GM12878 (cell line): Measurements from ENCODE around the gene HIVEP1. TPM values are rescaled to one million over a fixed set of nuclear protein-coding genes. Genes with fewer than 3 reads are reported as not detected.

Experiments used
- ATAC-seq: fragments of 200-7000 bp; cut with Tn5 transposase; 3 replicates; pipeline ENCODE4 v1.9.1; 2020; ENCODE audit warnings: mild to moderate bottlenecking, moderate library complexity
- BruUV-seq: library from RNA; stranded (reverse); fragments of 400-500 nt; replicated peaks from 2 replicates; lab custom pipeline; 2021; lab: Mats Ljungman, UMichigan
- CTCF ChIA-PET: fragments of 300-600 bp; sonication (Branson Sonifier 250); formaldehyde crosslinking; extraction: SDS; loops from one replicate; lab custom pipeline; 2021; ENCODE audit warnings: inconsistent platforms; lab: Yijun Ruan, JAX
- POLR2A ChIA-PET: fragments of 350-600 bp; formaldehyde crosslinking; extraction: SDS; loops from one replicate; lab custom pipeline; 2021; ENCODE audit warnings: inconsistent platforms; lab: Charles Lee
- RAD21 ChIA-PET: fragments of 300-600 bp; sonication (Branson Sonifier 250); formaldehyde crosslinking; loops from one replicate; lab custom pipeline; 2023; ENCODE audit warnings: antibody characterized with exemption; ENCODE audit not compliant: unreplicated experiment; lab: Charles Lee
- SMC1A ChIA-PET: fragments of 300-600 bp; sonication (Branson Sonifier 250); formaldehyde crosslinking; loops from one replicate; lab custom pipeline; 2023; ENCODE audit not compliant: unreplicated experiment, uncharacterized antibody; lab: Charles Lee
- DNase-seq: peaks from one replicate; pipeline ENCODE4 v3.0.0-alpha.2; 2011; ENCODE audit warnings: low read depth, low spot score
- FAIRE-seq: peaks from 3 replicates; lab custom pipeline; 2011; peaks lifted over from hg19 to GRCh38; lab: Jason Lieb, UNC
- H2AFZ ChIP-seq: 2 replicates; pipeline ENCODE4 v1.6.0; 2011; ENCODE audit warnings: low read depth, low read length, control low read depth; ENCODE audit not compliant: control insufficient read depth
- H3K27ac ChIP-seq: 2 replicates; pipeline ENCODE4 v1.5.1; 2011; ENCODE audit warnings: control low read depth; ENCODE audit not compliant: control insufficient read depth, insufficient read depth
- H3K27me3 ChIP-seq, 2 experiments: replicated peaks in 1 of 2; 2 replicates each; pipeline versions ENCODE4 v1.6.0 to v1.6.1; 2011; ENCODE audit warnings: low read length in 1 of 2; ENCODE audit not compliant: control insufficient read depth in 2 of 2, insufficient read depth in 2 of 2
- H3K36me3 ChIP-seq, 2 experiments: 2 replicates each; pipeline ENCODE4 v1.5.1; 2011; ENCODE audit warnings: low read length in 1 of 2; ENCODE audit not compliant: control insufficient read depth in 2 of 2, insufficient read depth in 2 of 2
- H3K4me1 ChIP-seq: 2 replicates; pipeline ENCODE4 v1.6.1; 2011; ENCODE audit warnings: mild to moderate bottlenecking, low read length, moderate library complexity, mixed read lengths; ENCODE audit not compliant: control insufficient read depth, insufficient read depth
- H3K4me2 ChIP-seq: 2 replicates; pipeline ENCODE4 v1.6.0; 2011; ENCODE audit warnings: control low read depth; ENCODE audit not compliant: control insufficient read depth, insufficient read depth
- H3K4me3 ChIP-seq: fragments of 200-600 bp; sonication (generic); 2 replicates; pipeline ENCODE4 v1.5.1; 2016
- H3K79me2 ChIP-seq: 2 replicates; pipeline ENCODE4 v1.6.0; 2011; ENCODE audit warnings: low read length; ENCODE audit not compliant: control insufficient read depth, insufficient read depth
- H3K9ac ChIP-seq: 2 replicates; pipeline ENCODE4 v1.8.0; 2011; ENCODE audit warnings: low read length, control low read depth, mixed read lengths; ENCODE audit not compliant: control insufficient read depth, insufficient read depth
- H3K9me3 ChIP-seq: replicated peaks from 3 replicates; pipeline ENCODE4 v1.5.1; 2011; ENCODE audit warnings: mild to moderate bottlenecking, low read length; ENCODE audit not compliant: control insufficient read depth, insufficient read depth
- H4K20me1 ChIP-seq: 2 replicates; pipeline ENCODE4 v1.6.0; 2011; ENCODE audit not compliant: control insufficient read depth, insufficient read depth
- BACH1 ChIP-seq: fragments of 450-650 bp; IDR thresholded peaks from 2 replicates; pipeline ENCODE4 v1.6.1; 2017; ENCODE audit warnings: mild to moderate bottlenecking, borderline replicate concordance
- ETV6 ChIP-seq, 2 experiments: fragments of 450-650 bp in 1 of 2; IDR thresholded peaks in 1 of 2; conservative IDR thresholded peaks in 1 of 2; 2 replicates each; pipeline ENCODE4 v1.6.1; 2014; ENCODE audit warnings: antibody characterized with exemption in 1 of 2, borderline replicate concordance in 1 of 2, low read depth in 1 of 2, mild to moderate bottlenecking in 1 of 2, moderate library complexity in 1 of 2
- HDGF ChIP-seq: fragments of 450-650 bp; IDR thresholded peaks from 2 replicates; pipeline ENCODE4 v1.6.1; 2016; ENCODE audit warnings: antibody characterized with exemption
- KLF5 ChIP-seq: fragments of 450-650 bp; IDR thresholded peaks from 2 replicates; pipeline ENCODE4 v1.6.1; 2014; ENCODE audit warnings: mild to moderate bottlenecking; ENCODE audit not compliant: partially characterized antibody
- RBBP5 ChIP-seq: fragments of 200-600 bp; sonication (generic); conservative IDR thresholded peaks from 2 replicates; pipeline ENCODE4 v1.6.1; 2016
- RFX5 ChIP-seq: IDR thresholded peaks from 2 replicates; pipeline ENCODE4 v1.6.1; 2011; ENCODE audit warnings: low read depth, low read length, improper control_type of control experiment
- SMAD1 ChIP-seq: fragments of 450-650 bp; IDR thresholded peaks from 2 replicates; pipeline ENCODE4 v1.6.1; 2018; ENCODE audit warnings: mild to moderate bottlenecking, low read depth; ENCODE audit not compliant: partially characterized antibody
- SPI1 ChIP-seq: IDR thresholded peaks from 2 replicates; pipeline ENCODE4 v1.6.1; 2011; ENCODE audit warnings: low read depth, mild to moderate bottlenecking, low read length, moderate library complexity, borderline replicate concordance; ENCODE audit not compliant: insufficient read depth
- TCF3 ChIP-seq: IDR thresholded peaks from 2 replicates; pipeline ENCODE4 v1.6.1; 2012; ENCODE audit warnings: low read depth, mild to moderate bottlenecking, low read length, borderline replicate concordance; ENCODE audit not compliant: insufficient read depth
- YY1 ChIP-seq: IDR thresholded peaks from 2 replicates; pipeline ENCODE4 v1.6.1; 2011; ENCODE audit warnings: low read depth, mild to moderate bottlenecking, low read length
- ZBED1 ChIP-seq: IDR thresholded peaks from 2 replicates; pipeline ENCODE4 v1.6.1; 2016; ENCODE audit warnings: borderline replicate concordance
- WGBS: methylation state at CpG from one replicate; pipeline ENCODE4 v1.1.6; 2016; ENCODE audit warnings: low lambda C conversion rate; ENCODE audit not compliant: insufficient replicate concordance, insufficient coverage; ENCODE audit errors: missing lambda C conversion rate; 5-methylcytosine and 5-hydroxymethylcytosine counted together
- in situ Hi-C: fragments of 300-500 bp; cut with MboI; formaldehyde crosslinking; loops from 9 replicates; pipeline ENCODE4 v1.14.3; 2018; ENCODE audit warnings: mixed read lengths
- intact Hi-C: fragments of 100-400 bp; cut with micrococcal nuclease; formaldehyde crosslinking; loops from one replicate; pipeline ENCODE4 v1.14.2; 2022; ENCODE audit not compliant: unreplicated experiment
- polyA plus RNA-seq, 11 experiments: library from polyadenylated mRNA; depleted of rRNA in 4 of 11; unstranded in 6 of 11; stranded (reverse) in 5 of 11; fragments of >200 nt; fragmentation: Nextera tagmentation in 4 of 11; fragmentation: Illumina TruSeq in 1 of 11; extraction: Ambion mirVana in 4 of 11; extraction: Trizol in 1 of 11; gene quantifications; 1 replicate in 1 of 11; 2 replicates in 10 of 11; pipeline versions ENCODE4 v1.2.1 to v1.2.3, GENCODE V29; 2011 to 2016; ENCODE audit warnings: inconsistent platforms in 2 of 11, missing spikeins in 2 of 11, low read depth in 1 of 11
- total RNA-seq, 4 experiments: library from RNA; depleted of rRNA in 3 of 4; stranded (reverse); fragments of >200 nt in 3 of 4; fragmentation: Illumina TruSeq in 1 of 4; extraction: Trizol in 1 of 4; gene quantifications; 2 replicates each; pipeline versions ENCODE4 v1.2.1 to v1.2.3, GENCODE V29; 2013 to 2021
- TF ChIP-seq, protein P1 (sequence below): fragments of 450-650 bp; formaldehyde crosslinking; IDR thresholded peaks from 2 replicates; pipeline ENCODE4 v1.5.0; 2022; ENCODE audit warnings: mild to moderate bottlenecking, missing genetic modification characterization
- TF ChIP-seq, protein P2 (sequence below): IDR thresholded peaks from 2 replicates; pipeline ENCODE4 v1.6.1; 2011; ENCODE audit warnings: borderline replicate concordance, low read depth, mild to moderate bottlenecking, moderate library complexity, low read length; ENCODE audit not compliant: insufficient read depth, poor library complexity, severe bottlenecking

Gene HIVEP1
- total and polyA plus RNA-seq, 10 of the 15 experiments (the other 5 are each of a cell fraction or from before 2014, with no cell fraction given) = 4.3 to 37.5 (median 21.6) TPM

DNA sequence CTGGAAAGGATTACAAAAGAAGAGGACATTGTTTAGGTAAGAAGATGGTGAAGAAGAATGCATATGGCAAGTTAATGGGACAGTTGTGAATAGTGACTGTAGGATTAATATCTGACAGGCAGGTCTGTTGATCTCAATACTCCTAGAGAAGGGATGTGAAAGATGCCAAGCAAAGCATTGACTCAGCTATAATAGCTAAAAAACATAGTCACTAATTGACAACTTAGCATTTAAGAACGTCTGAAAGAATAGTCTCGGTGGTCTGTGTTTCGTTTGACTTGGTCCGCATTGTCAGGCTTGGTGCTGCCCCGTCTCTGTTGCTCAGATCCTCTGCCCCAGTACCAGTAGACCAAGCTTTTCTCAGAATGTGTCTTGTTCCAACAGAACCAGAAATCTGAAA is 65.9 kb downstream of the HIVEP1 start:
- Histone ChIP-seq H3K79me2 (peaks cover 87% of the 10 kb centered on the region), H3K9me3 (no peaks in the 10 kb centered on the region), H3K4me3 (no peak overlapping the region), H4K20me1 (no peaks in the 10 kb centered on the region), H3K27me3 (no peaks in the 10 kb centered on the region), H3K4me2 (no peak overlapping the region), H3K9ac (no peak overlapping the region), H3K27ac (no peak overlapping the region), H3K36me3 (peaks cover 0 to 17% of the 10 kb centered on the region in 2 experiments; a peak in 2 of 4 replicates), H2AFZ (no peak overlapping the region), H3K4me1 (peaks cover 14% of the 10 kb centered on the region)
- CTCF ChIA-PET = interaction anchor here (0.9 to 1.4 kb wide), 2 partner anchors 12 to 25 kb away, joined by 3 to 6 read pairs; no protein-coding TSS in a partner anchor
- RAD21 ChIA-PET = interaction anchor here (1.2 kb wide), 1 partner anchor 69 kb away, joined by 3 read pairs; no protein-coding TSS in a partner anchor
- TF ChIP-seq, protein P1, sequence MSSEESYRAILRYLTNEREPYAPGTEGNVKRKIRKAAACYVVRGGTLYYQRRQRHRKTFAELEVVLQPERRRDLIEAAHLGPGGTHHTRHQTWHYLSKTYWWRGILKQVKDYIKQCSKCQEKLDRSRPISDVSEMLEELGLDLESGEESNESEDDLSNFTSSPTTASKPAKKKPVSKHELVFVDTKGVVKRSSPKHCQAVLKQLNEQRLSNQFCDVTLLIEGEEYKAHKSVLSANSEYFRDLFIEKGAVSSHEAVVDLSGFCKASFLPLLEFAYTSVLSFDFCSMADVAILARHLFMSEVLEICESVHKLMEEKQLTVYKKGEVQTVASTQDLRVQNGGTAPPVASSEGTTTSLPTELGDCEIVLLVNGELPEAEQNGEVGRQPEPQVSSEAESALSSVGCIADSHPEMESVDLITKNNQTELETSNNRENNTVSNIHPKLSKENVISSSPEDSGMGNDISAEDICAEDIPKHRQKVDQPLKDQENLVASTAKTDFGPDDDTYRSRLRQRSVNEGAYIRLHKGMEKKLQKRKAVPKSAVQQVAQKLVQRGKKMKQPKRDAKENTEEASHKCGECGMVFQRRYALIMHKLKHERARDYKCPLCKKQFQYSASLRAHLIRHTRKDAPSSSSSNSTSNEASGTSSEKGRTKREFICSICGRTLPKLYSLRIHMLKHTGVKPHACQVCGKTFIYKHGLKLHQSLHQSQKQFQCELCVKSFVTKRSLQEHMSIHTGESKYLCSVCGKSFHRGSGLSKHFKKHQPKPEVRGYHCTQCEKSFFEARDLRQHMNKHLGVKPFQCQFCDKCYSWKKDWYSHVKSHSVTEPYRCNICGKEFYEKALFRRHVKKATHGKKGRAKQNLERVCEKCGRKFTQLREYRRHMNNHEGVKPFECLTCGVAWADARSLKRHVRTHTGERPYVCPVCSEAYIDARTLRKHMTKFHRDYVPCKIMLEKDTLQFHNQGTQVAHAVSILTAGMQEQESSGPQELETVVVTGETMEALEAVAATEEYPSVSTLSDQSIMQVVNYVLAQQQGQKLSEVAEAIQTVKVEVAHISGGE = no peak
- TF ChIP-seq SPI1 (no peak), KLF5 (no peak), TCF3 (no peak), ETV6 (conservative IDR thresholded peaks at IDR 0.05 in 1 of 2, IDR thresholded peaks at IDR 0.05 in 1 of 2; ENCODE audit: borderline replicate concordance in 1 of 2, low read depth in 1 of 2) (no peak), YY1 (no peak), BACH1 (no peak), ZBED1 (no peak), SMAD1 (no peak), RBBP5 (no peak), HDGF (no peak), RFX5 (no peak)
- TF ChIP-seq, protein P2, sequence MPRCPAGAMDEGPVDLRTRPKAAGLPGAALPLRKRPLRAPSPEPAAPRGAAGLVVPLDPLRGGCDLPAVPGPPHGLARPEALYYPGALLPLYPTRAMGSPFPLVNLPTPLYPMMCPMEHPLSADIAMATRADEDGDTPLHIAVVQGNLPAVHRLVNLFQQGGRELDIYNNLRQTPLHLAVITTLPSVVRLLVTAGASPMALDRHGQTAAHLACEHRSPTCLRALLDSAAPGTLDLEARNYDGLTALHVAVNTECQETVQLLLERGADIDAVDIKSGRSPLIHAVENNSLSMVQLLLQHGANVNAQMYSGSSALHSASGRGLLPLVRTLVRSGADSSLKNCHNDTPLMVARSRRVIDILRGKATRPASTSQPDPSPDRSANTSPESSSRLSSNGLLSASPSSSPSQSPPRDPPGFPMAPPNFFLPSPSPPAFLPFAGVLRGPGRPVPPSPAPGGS = no peak
- in situ Hi-C loops = no loop called here
- 100% methylated on average over 5 of the region's 5 CpGs for WGBS
- no peak for DNase-seq
- SMC1A ChIA-PET = interaction anchor here (0.5 to 1.9 kb wide), 6 partner anchors 8 to 365 kb away, joined by 3 to 10 read pairs (median 4); no protein-coding TSS in a partner anchor
- no TSS peak for BruUV-seq
- intact Hi-C loops = loop anchor here (10.0 kb wide), 1 partner anchor 207 kb away; no protein-coding TSS in a partner anchor
- no peak for ATAC-seq
- POLR2A ChIA-PET = interaction anchor here (0.6 kb wide), 1 partner anchor 487 kb away, joined by 3 read pairs; no protein-coding TSS in a partner anchor
- no peak for FAIRE-seq
